ENCODE data around the gene SLC24A1. TPM values are rescaled to one million over a fixed set of nuclear protein-coding genes. Genes with fewer than 3 reads are reported as not detected.
A peak's percentile ranks its signal among the peaks of the same experiment; 100 is the strongest.

The SLC24A1 gene
- total RNA-seq, result 10 to 100 TPM in 2 of 4 donors, 1 to 10 TPM in 2; 2.0 to 12.3 (median 8.8) TPM

DNA sequence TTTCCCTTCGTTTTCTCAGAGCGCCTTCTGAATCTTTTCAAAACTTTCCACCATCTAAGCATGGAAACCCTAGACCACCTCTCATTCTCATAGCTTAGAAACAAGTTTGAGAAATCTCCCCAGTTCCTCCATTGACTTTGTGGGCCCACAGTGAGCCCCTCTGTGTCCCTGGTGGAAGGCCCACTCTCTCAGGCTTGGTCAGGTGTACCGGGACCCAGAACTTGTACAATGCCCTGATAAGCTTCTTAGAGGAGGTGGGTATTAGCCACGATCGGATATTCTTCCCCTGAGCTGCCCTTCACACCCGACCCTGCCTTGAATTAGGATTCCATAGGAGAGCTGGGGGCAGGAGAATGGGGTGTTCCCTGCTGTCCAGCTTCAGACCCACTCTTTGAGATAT lies at the start of gene SLC24A1:
Gene SLC24A1 (plus strand): TSS at position 301 of the 400 bp plus-strand sequence. CDS start 2,143 bp downstream, outside the sequence.
- Histone ChIP-seq H3K4me1 (no peaks in the 10 kb centered on the region), H3K4me3 (no peak within 1 kb of the TSS), H3K27me3 (no peaks in the 10 kb centered on the region), H3K9me3 (no peaks in the 10 kb centered on the region), H3K27ac (no peak within 1 kb of the TSS), H3K36me3 (no peaks in the 10 kb centered on the region)
- intact Hi-C loops (cut with DNase I; ENCODE audit: low total_unique reads), result no loop called here
- TF ChIP-seq, protein P1, sequence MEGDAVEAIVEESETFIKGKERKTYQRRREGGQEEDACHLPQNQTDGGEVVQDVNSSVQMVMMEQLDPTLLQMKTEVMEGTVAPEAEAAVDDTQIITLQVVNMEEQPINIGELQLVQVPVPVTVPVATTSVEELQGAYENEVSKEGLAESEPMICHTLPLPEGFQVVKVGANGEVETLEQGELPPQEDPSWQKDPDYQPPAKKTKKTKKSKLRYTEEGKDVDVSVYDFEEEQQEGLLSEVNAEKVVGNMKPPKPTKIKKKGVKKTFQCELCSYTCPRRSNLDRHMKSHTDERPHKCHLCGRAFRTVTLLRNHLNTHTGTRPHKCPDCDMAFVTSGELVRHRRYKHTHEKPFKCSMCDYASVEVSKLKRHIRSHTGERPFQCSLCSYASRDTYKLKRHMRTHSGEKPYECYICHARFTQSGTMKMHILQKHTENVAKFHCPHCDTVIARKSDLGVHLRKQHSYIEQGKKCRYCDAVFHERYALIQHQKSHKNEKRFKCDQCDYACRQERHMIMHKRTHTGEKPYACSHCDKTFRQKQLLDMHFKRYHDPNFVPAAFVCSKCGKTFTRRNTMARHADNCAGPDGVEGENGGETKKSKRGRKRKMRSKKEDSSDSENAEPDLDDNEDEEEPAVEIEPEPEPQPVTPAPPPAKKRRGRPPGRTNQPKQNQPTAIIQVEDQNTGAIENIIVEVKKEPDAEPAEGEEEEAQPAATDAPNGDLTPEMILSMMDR (IDR thresholded peaks at IDR 0.05), result no peak
- no peak for TF ChIP-seq POLR2A (IDR thresholded peaks at IDR 0.05)
- DNase-seq, result no peak

DNA sequence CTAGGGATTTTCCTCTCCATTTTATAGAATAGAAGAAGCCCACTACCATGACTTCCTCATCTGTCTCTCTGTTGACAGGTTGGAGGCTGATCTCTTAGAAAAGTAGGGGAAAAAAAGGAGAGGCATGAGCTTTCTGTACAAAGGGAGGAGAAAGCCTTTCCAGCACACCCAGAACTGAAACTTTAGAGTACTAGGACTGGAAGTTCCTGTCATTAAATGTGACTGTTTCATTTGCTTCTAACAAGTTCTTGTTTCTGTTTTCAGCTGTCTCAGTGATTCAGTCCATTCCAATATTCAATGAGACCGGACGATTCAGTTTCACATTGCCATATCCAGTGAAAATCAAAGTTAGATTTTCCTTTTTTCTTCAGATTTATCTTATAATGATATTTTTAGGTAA lies 49.8 kb upstream of the SLC24A1 start:
- no peak for TF ChIP-seq POLR2A (IDR thresholded peaks at IDR 0.05)
- TF ChIP-seq, protein P1 (IDR thresholded peaks at IDR 0.05), result no peak
- H3K27ac ChIP-seq, result no peak overlapping the region
- H3K27me3 ChIP-seq, result no peaks in the 10 kb centered on the region
- no peak for DNase-seq
- H3K36me3 ChIP-seq, result no peaks in the 10 kb centered on the region
- no peak overlapping the region for H3K4me3 ChIP-seq
- intact Hi-C loops (cut with DNase I; ENCODE audit: low total_unique reads), result no loop called here
- no peaks in the 10 kb centered on the region for H3K9me3 ChIP-seq
- H3K4me1 ChIP-seq, result no peaks in the 10 kb centered on the region

DNA sequence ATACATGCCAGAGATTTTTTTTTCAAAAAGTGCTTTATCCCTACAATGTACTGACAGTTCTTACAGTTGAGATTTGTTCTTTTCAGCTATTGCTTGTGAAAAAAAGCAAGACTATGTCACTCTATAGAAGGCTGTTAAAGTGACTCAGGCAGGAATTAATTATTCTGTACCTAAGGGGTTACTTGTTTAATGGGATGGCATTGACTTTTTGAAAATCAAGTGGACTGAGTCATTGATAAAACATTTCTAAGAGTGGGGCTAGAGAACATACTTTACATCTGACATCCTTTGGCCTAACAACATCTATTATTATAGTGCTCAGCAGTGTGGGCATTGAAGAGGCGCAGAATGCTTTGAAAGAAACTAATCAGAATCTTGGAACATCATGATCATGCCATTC lies 45.1 kb upstream of the SLC24A1 start:
- no peaks in the 10 kb centered on the region for H3K9me3 ChIP-seq
- H3K27ac ChIP-seq, result no peak overlapping the region
- no peaks in the 10 kb centered on the region for H3K36me3 ChIP-seq
- H3K4me1 ChIP-seq, result no peaks in the 10 kb centered on the region
- DNase-seq, result no peak
- no peaks in the 10 kb centered on the region for H3K27me3 ChIP-seq
- intact Hi-C loops (cut with DNase I; ENCODE audit: low total_unique reads), result no loop called here
- H3K4me3 ChIP-seq, result no peak overlapping the region
- no peak for TF ChIP-seq POLR2A (IDR thresholded peaks at IDR 0.05)
- TF ChIP-seq, protein P1 (IDR thresholded peaks at IDR 0.05), result no peak

DNA sequence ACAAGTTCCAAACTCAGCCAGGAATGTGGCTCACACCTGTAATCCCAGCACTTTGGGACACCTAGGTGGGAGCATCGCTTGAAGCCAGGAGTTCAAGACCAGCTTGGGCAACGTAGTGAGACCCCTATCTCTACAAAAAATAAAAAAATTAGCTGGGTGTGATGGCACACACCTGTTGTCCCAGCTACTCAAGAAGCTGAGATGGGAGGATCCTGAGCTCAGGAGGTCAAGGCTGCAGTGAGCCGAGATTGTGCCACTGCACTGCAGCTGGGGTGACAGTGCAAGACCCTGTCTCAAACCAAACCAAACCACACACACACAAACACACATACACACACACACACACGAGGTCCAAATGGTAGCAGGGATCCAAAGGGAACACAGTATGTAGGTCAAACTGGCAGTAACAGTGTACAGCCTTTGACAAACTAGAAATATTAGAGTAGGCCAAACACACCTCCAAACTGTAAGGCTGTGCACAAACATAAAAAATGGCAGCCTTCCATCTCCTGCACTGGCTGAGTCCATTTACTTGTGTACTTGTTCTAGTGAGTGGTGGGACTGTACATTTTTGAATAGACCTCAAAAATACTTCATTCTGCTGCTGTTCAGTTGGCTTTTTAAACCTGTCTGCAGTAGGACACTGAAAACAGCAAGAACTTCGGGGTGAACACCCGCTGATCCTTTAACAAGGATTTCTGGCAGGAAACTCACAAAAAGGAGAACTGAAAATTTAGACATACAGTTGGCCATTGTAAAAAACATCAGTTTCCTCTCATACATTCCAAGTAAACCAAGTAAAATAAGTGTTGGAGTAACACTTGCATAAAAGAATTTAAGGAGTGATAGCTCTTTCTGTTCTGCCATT lies 44.4 kb upstream of the SLC24A1 start:
- Histone ChIP-seq H3K4me3 (no peak overlapping the region), H3K36me3 (no peaks in the 10 kb centered on the region), H3K9me3 (no peaks in the 10 kb centered on the region), H3K27me3 (no peaks in the 10 kb centered on the region), H3K4me1 (no peaks in the 10 kb centered on the region), H3K27ac (no peak overlapping the region)
- intact Hi-C loops (cut with DNase I; ENCODE audit: low total_unique reads), result no loop called here
- DNase-seq, result no peak
- no peak for TF ChIP-seq POLR2A (IDR thresholded peaks at IDR 0.05)
- TF ChIP-seq, protein P1 (IDR thresholded peaks at IDR 0.05), result no peak

DNA sequence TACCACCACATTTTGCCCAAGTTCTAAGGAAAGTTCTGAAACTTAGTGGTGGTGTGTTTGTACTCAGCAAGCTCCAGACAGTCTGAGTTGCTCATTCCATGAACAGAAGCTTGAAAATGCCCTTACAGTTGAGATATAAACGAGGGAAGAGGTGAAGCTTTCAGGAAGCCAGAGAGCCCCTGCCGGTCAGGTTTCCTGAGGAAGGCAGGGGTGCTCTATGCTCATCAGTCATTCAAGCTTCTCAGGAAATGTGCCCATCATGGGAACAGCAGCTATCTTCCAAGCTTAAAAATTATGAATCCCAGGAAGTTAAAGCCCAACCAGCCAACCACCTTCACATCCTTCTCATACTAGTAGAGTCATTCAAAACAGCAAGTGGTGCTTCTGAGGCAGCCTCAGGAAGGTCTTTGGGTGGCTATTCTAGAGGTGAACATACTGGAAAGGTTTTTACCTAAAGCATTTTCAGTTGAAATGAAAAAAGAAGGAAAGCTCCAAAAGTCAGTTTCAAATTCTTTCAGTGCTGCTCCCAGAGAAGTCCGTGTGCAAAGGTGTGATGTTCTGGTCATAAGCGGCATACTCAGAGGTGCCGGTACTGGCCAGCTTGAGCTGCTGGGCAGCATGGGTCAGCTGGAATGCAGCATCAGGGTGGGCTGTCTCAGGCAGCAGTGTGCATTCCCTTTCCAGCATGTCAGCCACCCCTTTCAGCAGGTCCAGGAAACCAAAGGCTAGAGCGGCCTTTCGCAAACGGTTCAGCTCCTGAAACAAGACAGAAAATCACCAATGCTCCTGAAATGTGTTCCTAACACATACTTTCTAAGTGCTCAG lies 42.6 kb upstream of the SLC24A1 start:
- H3K4me3 ChIP-seq, result no peak overlapping the region
- no peak for DNase-seq
- no peaks in the 10 kb centered on the region for H3K9me3 ChIP-seq
- TF ChIP-seq, protein P1 (IDR thresholded peaks at IDR 0.05), result no peak
- TF ChIP-seq POLR2A (IDR thresholded peaks at IDR 0.05), result no peak
- H3K27me3 ChIP-seq, result no peaks in the 10 kb centered on the region
- no peaks in the 10 kb centered on the region for H3K4me1 ChIP-seq
- intact Hi-C loops (cut with DNase I; ENCODE audit: low total_unique reads), result no loop called here
- H3K27ac ChIP-seq, result peak overlapping the region in 1 of 2 donors; percentile 38
- no peaks in the 10 kb centered on the region for H3K36me3 ChIP-seq
